Nephron progenitor cell (in vitro differentiated cells): ENCODE measurements around the gene NXN.

Experiments
- DNase-seq: peaks from one replicate; pipeline ENCODE4 v3.0.0; 2021
- H3K27ac Mint-ChIP-seq: 2 replicates; pipeline ENCODE4 v1.8.0; 2021; ENCODE audit warnings: mild to moderate bottlenecking, moderate library complexity, mixed read lengths
- H3K27me3 Mint-ChIP-seq: 2 replicates; pipeline ENCODE4 v1.8.0; 2021; ENCODE audit warnings: mild to moderate bottlenecking, low read depth, mixed read lengths; ENCODE audit not compliant: poor library complexity
- H3K36me3 Mint-ChIP-seq: 2 replicates; pipeline ENCODE4 v1.8.0; 2021; ENCODE audit warnings: low read depth, mixed read lengths
- H3K4me1 Mint-ChIP-seq: 2 replicates; pipeline ENCODE4 v1.8.0; 2021; ENCODE audit warnings: mixed read lengths
- H3K4me3 Mint-ChIP-seq: 2 replicates; pipeline ENCODE4 v1.8.0; 2021; ENCODE audit warnings: mild to moderate bottlenecking, moderate library complexity, mixed read lengths
- H3K9me3 Mint-ChIP-seq: 2 replicates; pipeline ENCODE4 v1.8.0; 2021; ENCODE audit warnings: mild to moderate bottlenecking, moderate library complexity, mixed read lengths
- CTCF ChIP-seq: fragments of 200-600 bp; sonication (generic); IDR thresholded peaks from 2 replicates; pipeline ENCODE4 v1.5.0; 2021; ENCODE audit warnings: antibody characterized with exemption

The NXN gene

DNA sequence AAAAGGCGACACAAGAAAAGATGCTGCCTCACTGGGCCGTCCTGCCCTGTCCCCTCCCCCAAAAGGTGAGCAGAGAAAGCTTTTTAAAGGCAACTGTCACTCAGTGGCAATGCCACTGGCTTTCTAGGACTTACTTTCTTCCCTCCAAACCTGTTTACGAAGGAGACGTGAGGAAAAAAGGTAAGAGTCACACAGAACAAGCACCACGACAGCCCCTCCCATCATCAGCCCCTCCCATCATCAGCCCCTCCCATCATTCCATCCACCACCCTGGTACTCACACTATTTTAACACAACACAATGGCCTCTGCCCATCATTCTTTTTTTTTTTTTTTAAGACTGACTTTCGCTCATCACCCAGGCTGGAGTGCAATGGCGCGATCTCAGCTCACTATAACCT is 77.1 kb downstream of the NXN start:
- H3K4me3 Mint-ChIP-seq, result no peak overlapping the region
- H3K27ac Mint-ChIP-seq, result peak overlapping the region; percentile 88
- DNase-seq, result no peak
- peaks cover 71% of the 10 kb centered on the region for H3K4me1 Mint-ChIP-seq
- H3K36me3 Mint-ChIP-seq, result peaks cover 22% of the 10 kb centered on the region
- no peaks in the 10 kb centered on the region for H3K9me3 Mint-ChIP-seq
- TF ChIP-seq CTCF, result no peak
- no peaks in the 10 kb centered on the region for H3K27me3 Mint-ChIP-seq

GRCh38 chr17:901964-902363 is 77.6 kb downstream of the NXN start:
- Mint-ChIP-seq H3K9me3 (no peaks in the 10 kb centered on the region), H3K36me3 (peaks cover 27% of the 10 kb centered on the region), H3K4me3 (no peak overlapping the region), H3K27me3 (no peaks in the 10 kb centered on the region), H3K4me1 (peaks cover 75% of the 10 kb centered on the region), H3K27ac (peak overlapping the region; percentile 87)
- DNase-seq, result no peak
- TF ChIP-seq CTCF, result no peak

DNA sequence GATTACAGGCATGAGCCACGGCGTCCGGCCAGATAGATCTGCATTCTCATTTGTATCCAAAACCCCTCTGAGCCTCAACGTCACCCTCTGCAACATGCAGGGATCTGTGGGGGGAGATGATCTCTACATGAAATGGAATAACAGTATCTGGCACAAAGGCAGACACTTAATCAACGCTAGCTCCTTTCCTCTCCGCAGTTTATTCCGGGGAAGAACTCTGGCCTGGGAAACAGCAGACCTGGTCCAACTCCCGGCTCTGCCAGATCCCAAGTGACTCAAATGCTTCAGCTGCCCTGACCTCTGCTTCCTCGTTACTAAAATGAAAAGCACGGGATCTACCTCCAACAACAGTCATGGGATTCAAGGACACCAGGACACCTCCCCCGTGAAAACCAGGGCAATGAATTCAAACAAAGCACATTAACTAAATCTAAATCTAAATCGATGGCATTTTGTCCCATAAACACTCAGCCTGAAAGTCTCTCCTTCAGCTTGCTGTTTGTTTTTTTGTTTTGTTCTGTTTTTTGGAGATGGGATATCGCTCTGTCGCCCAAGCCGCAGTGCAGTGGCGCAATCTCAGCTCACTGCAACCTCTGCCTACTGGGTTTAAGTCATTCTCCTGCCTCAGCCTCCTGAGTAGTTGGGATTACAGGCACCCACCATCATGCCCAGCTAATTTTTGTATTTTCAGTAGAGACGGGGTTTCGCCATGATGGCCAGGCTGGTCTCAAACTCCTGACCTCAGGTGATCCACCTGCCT is 78.2 kb downstream of the NXN start:
- H3K27ac Mint-ChIP-seq, result peak overlapping the region; percentile 87
- no peak overlapping the region for H3K4me3 Mint-ChIP-seq
- no peak for TF ChIP-seq CTCF
- peaks cover 29% of the 10 kb centered on the region for H3K36me3 Mint-ChIP-seq
- H3K4me1 Mint-ChIP-seq, result peaks cover 77% of the 10 kb centered on the region
- no peaks in the 10 kb centered on the region for H3K27me3 Mint-ChIP-seq
- no peaks in the 10 kb centered on the region for H3K9me3 Mint-ChIP-seq
- DNase-seq, result no peak

GRCh38 chr17:900336-900934 is 79.1 kb downstream of the NXN start:
- no peak overlapping the region for H3K27ac Mint-ChIP-seq
- H3K4me1 Mint-ChIP-seq, result peaks cover 76% of the 10 kb centered on the region
- TF ChIP-seq CTCF, result no peak
- H3K9me3 Mint-ChIP-seq, result no peaks in the 10 kb centered on the region
- no peak overlapping the region for H3K4me3 Mint-ChIP-seq
- no peaks in the 10 kb centered on the region for H3K27me3 Mint-ChIP-seq
- no peak for DNase-seq
- H3K36me3 Mint-ChIP-seq, result peaks cover 29% of the 10 kb centered on the region

- Mint-ChIP-seq H3K4me3 (no peak overlapping the region), H3K9me3 (no peaks in the 10 kb centered on the region), H3K27ac (peak overlapping the region; percentile 52), H3K4me1 (peaks cover 55% of the 10 kb centered on the region), H3K36me3 (peaks cover 29% of the 10 kb centered on the region), H3K27me3 (no peaks in the 10 kb centered on the region)
- no peak for TF ChIP-seq CTCF
- DNase-seq, result no peak
Measured at GRCh38 chr17:897970-898619, 81.5 kb downstream of the NXN start.
